CD14-positive monocyte (primary cell): ENCODE results near the gene GRK6. TPM values are rescaled to one million over a fixed set of nuclear protein-coding genes. Genes with fewer than 3 reads are reported as not detected.
A peak's percentile ranks its signal among the peaks of the same experiment; 100 is the strongest.

Experiments used
- DNase-seq, 3 donors: peaks; one replicate each; pipeline ENCODE4 v3.0.0-alpha.2; 2011 to 2022
- H2AFZ ChIP-seq: 2 replicates; pipeline ENCODE4 v1.6.0; 2012; ENCODE audit warnings: mild to moderate bottlenecking, low read depth, low read length, inconsistent platforms; ENCODE audit not compliant: insufficient read depth, poor library complexity, severe bottlenecking
- H3K27ac ChIP-seq, 2 donors: 1 replicate in 1 of 2; 2 replicates in 1 of 2; pipeline ENCODE4 v1.5.1; 2012 to 2013; ENCODE audit warnings: low read length in 2 of 2, control low read depth in 1 of 2, inconsistent platforms in 1 of 2, low read depth in 1 of 2, mild to moderate bottlenecking in 1 of 2
- H3K27me3 ChIP-seq, 2 donors: one replicate each; pipeline versions ENCODE4 v1.6.0 to v1.6.1; 2011 to 2013; ENCODE audit warnings: low read length in 2 of 2; ENCODE audit not compliant: control insufficient read depth in 2 of 2, insufficient read depth in 2 of 2
- H3K36me3 ChIP-seq, 2 donors: replicated peaks in 1 of 2; 1 replicate in 1 of 2; 2 replicates in 1 of 2; pipeline versions ENCODE4 v1.5.1 to v1.6.1; 2012 to 2013; ENCODE audit warnings: low read length in 2 of 2, control low read depth in 1 of 2, inconsistent platforms in 1 of 2, mild to moderate bottlenecking in 1 of 2; ENCODE audit not compliant: insufficient read depth in 2 of 2, control insufficient read depth in 1 of 2
- H3K4me1 ChIP-seq, 2 donors: 1 replicate in 1 of 2; 2 replicates in 1 of 2; pipeline versions ENCODE4 v1.5.1 to v1.6.1; 2012 to 2013; ENCODE audit warnings: low read length in 2 of 2, control low read depth in 1 of 2, inconsistent platforms in 1 of 2, mild to moderate bottlenecking in 1 of 2, moderate library complexity in 1 of 2; ENCODE audit not compliant: insufficient read depth in 2 of 2, control insufficient read depth in 1 of 2
- H3K4me2 ChIP-seq: replicated peaks from 2 replicates; pipeline ENCODE3; 2012; ENCODE audit warnings: low read length, moderate library complexity, mild to moderate bottlenecking; ENCODE audit not compliant: poor library complexity, severe bottlenecking; ENCODE audit errors: extremely low read depth
- H3K4me3 ChIP-seq, 3 experiments: fragments of 200-600 bp in 1 of 3; sonication (generic) in 1 of 3; replicated peaks in 1 of 3; 1 replicate in 2 of 3; 2 replicates in 1 of 3; pipeline ENCODE4 v1.5.1; 2011 to 2013; ENCODE audit warnings: low read length in 3 of 3, mild to moderate bottlenecking in 3 of 3, control low read depth in 2 of 3, low read depth in 2 of 3, inconsistent platforms in 1 of 3, moderate library complexity in 1 of 3
- H3K79me2 ChIP-seq: 2 replicates; pipeline ENCODE4 v1.6.0; 2012; ENCODE audit warnings: mild to moderate bottlenecking, control low read depth, inconsistent platforms, low read length, moderate library complexity; ENCODE audit not compliant: insufficient read depth
- H3K9ac ChIP-seq: 2 replicates; pipeline ENCODE4 v1.6.0; 2017; ENCODE audit warnings: low read length, mild to moderate bottlenecking; ENCODE audit not compliant: insufficient read depth, poor library complexity, severe bottlenecking
- H3K9me3 ChIP-seq, 2 donors: replicated peaks in 1 of 2; 1 replicate in 1 of 2; 2 replicates in 1 of 2; pipeline versions ENCODE4 v1.5.1 to v1.6.1; 2012 to 2013; ENCODE audit warnings: low read length in 2 of 2, control low read depth in 1 of 2; ENCODE audit not compliant: control insufficient read depth in 1 of 2, insufficient read depth in 1 of 2
- H4K20me1 ChIP-seq: 2 replicates; pipeline ENCODE4 v1.6.0; 2012; ENCODE audit warnings: mild to moderate bottlenecking, low read length, control low read depth, moderate library complexity; ENCODE audit not compliant: insufficient read depth
- H3K27ac Mint-ChIP-seq, 7 donors: one replicate each; pipeline ENCODE4 v1.8.0; 2020; ENCODE audit warnings: mild to moderate bottlenecking in 7 of 7, mixed read lengths in 7 of 7, moderate library complexity in 6 of 7, inconsistent platforms in 2 of 7
- H3K27me3 Mint-ChIP-seq, 3 donors: one replicate each; pipeline ENCODE4 v1.8.0; 2021 to 2022; ENCODE audit warnings: low read depth in 3 of 3, mild to moderate bottlenecking in 3 of 3, mixed read lengths in 3 of 3, moderate library complexity in 3 of 3, inconsistent platforms in 1 of 3
- H3K36me3 Mint-ChIP-seq, 2 donors: one replicate each; pipeline ENCODE4 v1.8.0; 2020; ENCODE audit warnings: mixed read lengths in 2 of 2, inconsistent platforms in 1 of 2, mild to moderate bottlenecking in 1 of 2
- H3K4me1 Mint-ChIP-seq: one replicate; pipeline ENCODE4 v1.8.0; 2020; ENCODE audit warnings: mild to moderate bottlenecking, mixed read lengths
- H3K4me3 Mint-ChIP-seq, 2 donors: one replicate each; pipeline ENCODE4 v1.8.0; 2020; ENCODE audit warnings: mild to moderate bottlenecking in 2 of 2, mixed read lengths in 2 of 2, moderate library complexity in 1 of 2
- H3K9me3 Mint-ChIP-seq, 7 donors: one replicate each; pipeline ENCODE4 v1.8.0; 2020 to 2022; ENCODE audit warnings: mixed read lengths in 7 of 7, mild to moderate bottlenecking in 6 of 7, moderate library complexity in 6 of 7, inconsistent platforms in 2 of 7
- CTCF ChIP-seq: fragments of 200-600 bp; IDR thresholded peaks from one replicate; pipeline ENCODE4 v1.8.0; 2022; ENCODE audit warnings: antibody characterized with exemption, mild to moderate bottlenecking
- WGBS: methylation state at CpG from one replicate; pipeline ENCODE4 v1.1.5; 2013; ENCODE audit warnings: missing lambda C conversion rate; ENCODE audit not compliant: insufficient coverage; 5-methylcytosine and 5-hydroxymethylcytosine counted together
- intact Hi-C, 2 donors: fragments of 100-400 bp; cut with micrococcal nuclease; formaldehyde crosslinking; loops; one replicate each; pipeline versions ENCODE4 v1.15.0 to v1.15.1; 2023
- polyA plus RNA-seq, 3 donors: library from polyadenylated mRNA; depleted of rRNA in 1 of 3; unstranded in 2 of 3; stranded (reverse) in 1 of 3; fragments of 300-500 nt in 2 of 3; fragments of >200 nt in 1 of 3; fragmentation: Illumina TruSeq in 2 of 3; gene quantifications; 1 replicate in 2 of 3; 2 replicates in 1 of 3; pipeline ENCODE4 v1.2.3, GENCODE V29; 2012 to 2021

The GRK6 gene
- polyA plus RNA-seq, 3 donors = 41.6 to 101 (median 63.4) TPM

- H3K36me3 Mint-ChIP-seq = peaks cover 76 to 96% of the 10 kb centered on the region in 2 donors
- 100% methylated on average over 7 of the region's 8 CpGs for WGBS
- Histone ChIP-seq H3K9me3 (no peaks in the 10 kb centered on the region), H3K9ac (no peak overlapping the region), H3K36me3 (peaks cover 80 to 96% of the 10 kb centered on the region in 2 donors), H2AFZ (no peak overlapping the region), H3K27me3 (no peaks in the 10 kb centered on the region), H4K20me1 (peaks cover 100% of the 10 kb centered on the region), H3K4me1 (peaks cover 37 to 43% of the 10 kb centered on the region in 2 donors), H3K4me3 (no peak overlapping the region), H3K79me2 (peaks cover 67% of the 10 kb centered on the region), H3K4me2 (no peak overlapping the region), H3K27ac (peak overlapping the region in 1 of 2 donors; percentile 23)
- H3K4me1 Mint-ChIP-seq = peaks cover 35% of the 10 kb centered on the region
- DNase-seq = no peak
- no peak for TF ChIP-seq CTCF
- H3K9me3 Mint-ChIP-seq = no peaks in the 10 kb centered on the region
- H3K27me3 Mint-ChIP-seq = peaks cover 0 to 1% (median 0%) of the 10 kb centered on the region in 3 donors
- intact Hi-C loops = no loop called here
- H3K4me3 Mint-ChIP-seq = no peak overlapping the region
- peak overlapping the region in 4 of 7 donors; percentile 35 to 60 (median 43) for H3K27ac Mint-ChIP-seq
Measured at GRCh38 chr5:177434437-177434836, 8.0 kb downstream of the GRK6 start.

DNA sequence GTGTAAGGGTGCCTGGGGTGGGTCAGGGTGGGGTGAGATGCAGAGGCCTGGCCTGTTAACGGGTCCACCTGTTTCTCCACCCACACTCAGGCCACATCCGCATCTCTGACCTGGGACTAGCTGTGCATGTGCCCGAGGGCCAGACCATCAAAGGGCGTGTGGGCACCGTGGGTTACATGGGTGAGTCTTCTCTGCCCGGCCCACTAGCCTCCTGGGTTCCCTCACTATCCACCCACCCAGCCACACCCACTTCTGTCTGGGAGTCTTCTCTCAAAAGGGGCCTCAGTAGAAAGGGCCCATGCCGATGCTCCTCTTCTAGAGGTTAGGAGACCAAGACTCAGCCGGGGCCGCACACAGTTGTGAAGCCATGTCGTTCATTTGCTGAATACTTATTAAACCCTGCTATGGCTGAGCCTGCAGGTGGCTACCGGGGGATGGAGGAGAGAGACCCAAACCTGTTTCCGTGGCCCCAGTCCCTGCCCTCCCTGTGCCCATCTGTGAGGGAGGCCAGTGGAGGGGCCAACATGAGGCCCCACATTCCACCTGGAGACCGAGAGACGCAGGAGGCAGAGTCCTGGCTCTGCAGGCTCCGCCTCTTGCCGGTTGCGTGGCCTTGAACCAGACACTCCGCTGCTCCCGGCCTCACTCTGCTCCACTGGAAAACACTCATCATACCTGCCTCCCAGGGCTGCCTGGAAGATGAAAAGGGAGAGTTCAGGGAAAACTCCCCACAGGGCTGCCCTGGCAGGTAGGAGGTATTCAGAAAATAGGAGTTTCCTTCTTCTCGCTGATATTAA is 8.7 kb downstream of the GRK6 start:
- H3K36me3 Mint-ChIP-seq = peaks cover 78 to 98% of the 10 kb centered on the region in 2 donors
- Histone ChIP-seq H3K27ac (no peak overlapping the region), H4K20me1 (peaks cover 100% of the 10 kb centered on the region), H2AFZ (no peak overlapping the region), H3K4me3 (no peak overlapping the region), H3K36me3 (peaks cover 85 to 100% of the 10 kb centered on the region in 2 donors), H3K4me1 (peaks cover 30 to 35% of the 10 kb centered on the region in 2 donors), H3K9ac (no peak overlapping the region), H3K79me2 (peaks cover 60% of the 10 kb centered on the region), H3K9me3 (no peaks in the 10 kb centered on the region), H3K4me2 (no peak overlapping the region), H3K27me3 (no peaks in the 10 kb centered on the region)
- no peak for DNase-seq
- H3K9me3 Mint-ChIP-seq = no peaks in the 10 kb centered on the region
- intact Hi-C loops = no loop called here
- peaks cover 28% of the 10 kb centered on the region for H3K4me1 Mint-ChIP-seq
- H3K27me3 Mint-ChIP-seq = peaks cover 0 to 1% (median 0%) of the 10 kb centered on the region in 3 donors
- TF ChIP-seq CTCF = no peak
- WGBS = 98% methylated on average over 11 of the region's 20 CpGs
- peak overlapping the region in 4 of 7 donors; percentile 25 to 66 (median 46) for H3K27ac Mint-ChIP-seq
- no peak overlapping the region for H3K4me3 Mint-ChIP-seq
